ENCODE results near the gene TTBK1. TPM values are rescaled to one million over a fixed set of nuclear protein-coding genes. Genes with fewer than 3 reads are reported as not detected.

Gene TTBK1
- total and polyA plus RNA-seq, 2 of the 4 experiments (the other 2 are of a cell fraction) = 0.02 TPM; not detected in 1

DNA sequence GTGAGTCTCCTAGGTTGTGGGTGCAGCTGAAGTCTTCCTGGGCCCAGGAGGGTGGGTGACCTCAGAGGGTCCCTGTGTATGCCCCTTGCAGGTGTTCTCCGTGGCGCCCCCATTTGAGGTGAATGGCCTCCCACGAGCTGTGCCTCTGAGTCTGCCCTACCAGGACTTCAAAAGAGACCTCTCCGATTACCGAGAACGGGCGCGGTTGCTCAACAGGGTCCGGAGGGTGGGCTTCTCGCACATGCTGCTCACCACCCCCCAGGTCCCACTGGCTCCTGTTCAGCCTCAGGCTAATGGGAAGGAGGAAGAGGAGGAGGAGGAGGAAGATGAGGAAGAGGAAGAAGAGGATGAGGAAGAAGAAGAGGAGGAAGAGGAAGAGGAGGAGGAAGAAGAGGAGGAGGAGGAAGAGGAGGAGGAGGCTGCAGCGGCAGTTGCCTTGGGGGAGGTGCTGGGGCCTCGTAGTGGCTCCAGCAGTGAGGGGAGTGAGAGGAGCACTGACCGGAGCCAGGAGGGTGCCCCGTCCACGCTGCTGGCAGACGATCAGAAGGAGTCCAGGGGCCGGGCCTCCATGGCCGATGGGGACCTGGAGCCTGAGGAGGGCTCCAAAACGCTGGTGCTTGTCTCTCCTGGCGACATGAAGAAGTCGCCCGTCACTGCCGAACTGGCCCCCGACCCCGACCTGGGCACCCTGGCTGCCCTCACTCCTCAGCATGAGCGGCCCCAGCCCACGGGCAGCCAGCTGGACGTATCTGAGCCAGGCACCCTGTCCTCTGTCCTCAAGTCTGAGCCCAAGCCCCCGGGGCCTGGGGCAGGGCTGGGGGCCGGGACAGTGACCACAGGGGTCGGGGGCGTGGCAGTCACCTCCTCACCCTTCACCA is 39.6 kb downstream of the TTBK1 start (continued):
- TF ChIP-seq MXI1 (IDR thresholded peaks at IDR 0.05; ENCODE audit: borderline replicate concordance, low read depth, low read length) = no peak

DNA sequence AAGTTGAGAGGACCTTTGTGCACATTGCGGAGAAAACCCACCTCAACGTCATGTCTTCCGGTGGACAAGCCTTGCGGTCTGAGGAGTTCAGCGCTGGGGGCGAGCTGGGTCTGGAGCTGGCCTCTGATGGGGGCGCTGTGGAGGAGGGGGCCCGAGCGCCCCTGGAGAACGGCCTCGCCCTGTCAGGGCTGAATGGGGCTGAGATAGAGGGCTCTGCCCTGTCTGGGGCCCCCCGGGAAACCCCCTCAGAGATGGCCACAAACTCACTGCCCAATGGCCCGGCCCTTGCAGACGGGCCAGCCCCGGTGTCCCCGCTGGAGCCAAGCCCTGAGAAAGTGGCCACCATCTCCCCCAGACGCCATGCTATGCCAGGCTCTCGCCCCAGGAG is 40.2 kb downstream of the TTBK1 start:
- Histone ChIP-seq H3K4ac (ENCODE audit: low read depth, low read length) (no peak overlapping the region), H3K36me3 (ENCODE audit: control insufficient read depth, insufficient read depth, low read length) (no peaks in the 10 kb centered on the region), H4K8ac (ENCODE audit: low read depth in 2 of 2, low read length in 2 of 2) (no peak overlapping the region), H3K27me3 (ENCODE audit: control insufficient read depth, insufficient read depth, low read length) (peaks cover 41% of the 10 kb centered on the region), H2AFZ (replicated peaks; ENCODE audit: low read length, poor library complexity) (no peak overlapping the region), H3K14ac (replicated peaks; ENCODE audit: low read depth, low read length) (no peak overlapping the region), H3K18ac (ENCODE audit: low read depth, low read length) (no peak overlapping the region), H3K56ac (ENCODE audit: extremely low read depth, insufficient read depth, low read length) (no peak overlapping the region), H2BK120ac (ENCODE audit: low read depth, low read length) (no peak overlapping the region), H2BK5ac (ENCODE audit: low read depth, low read length, poor library complexity, severe bottlenecking) (no peak overlapping the region), H3K27ac (ENCODE audit: insufficient read depth, low read length) (no peak overlapping the region), H4K20me1 (ENCODE audit: insufficient read depth, low read length) (no peaks in the 10 kb centered on the region), H2BK20ac (ENCODE audit: low read depth, low read length) (no peak overlapping the region), H3K9me3 (ENCODE audit: control insufficient read depth, insufficient read depth, low read length) (no peaks in the 10 kb centered on the region), H3K4me3 (ENCODE audit: insufficient read depth, low read depth, low read length) (no peak overlapping the region), H2AK5ac (ENCODE audit: low read depth, low read length) (no peak overlapping the region), H3K9me1 (ENCODE audit: insufficient read depth, low read length) (no peaks in the 10 kb centered on the region), H3K4me2 (ENCODE audit: low read depth, low read length) (no peak overlapping the region), H4K91ac (ENCODE audit: insufficient read depth, low read depth, low read length) (no peak overlapping the region), H2BK15ac (ENCODE audit: low read depth, low read length) (no peak overlapping the region), H2AK9ac (replicated peaks; ENCODE audit: low read depth, low read length, poor library complexity) (no peak overlapping the region), H3K4me1 (ENCODE audit: control insufficient read depth, insufficient read depth, low read length) (peaks cover 5% of the 10 kb centered on the region), H3K79me1 (ENCODE audit: low read depth in 1 of 2, low read length in 2 of 2) (no peaks in the 10 kb centered on the region), H3K9ac (ENCODE audit: low read depth, low read length) (no peak overlapping the region), H4K5ac (ENCODE audit: low read depth, low read length) (no peak overlapping the region), H3K23ac (ENCODE audit: low read depth, low read length) (no peak overlapping the region)
- BruUV-seq (replicated peaks) = no TSS peak
- in situ Hi-C loops (cut with MboI; ENCODE audit: low sequenced_read_pairs) = no loop called here
- DNase-seq (no peak), ATAC-seq (ENCODE audit: low read depth) (no peak)
- 70% methylated on average over 7 of the region's 18 CpGs; no CpG with 5 or more reads in 1 of the 2 experiments for WGBS, 2 experiments (ENCODE audit: extremely low coverage in 2 of 2, insufficient read length in 1 of 2)
- ChIA-PET POLR2A (ENCODE audit: unreplicated experiment) (no interaction called here), CTCF (no interaction called here)
- dilution Hi-C loops (cut with HindIII; ENCODE audit: low sequenced_read_pairs, unreplicated experiment) = no loop called here
- intact Hi-C loops (cut with micrococcal nuclease) = no loop called here
- TF ChIP-seq FOS (IDR thresholded peaks at IDR 0.05; ENCODE audit: low read depth, low read length) (no peak), RAD21 (IDR thresholded peaks at IDR 0.05; ENCODE audit: low read length) (no peak), RFX5 (IDR thresholded peaks at IDR 0.05; ENCODE audit: low read depth, low read length) (no peak), MXI1 (IDR thresholded peaks at IDR 0.05; ENCODE audit: borderline replicate concordance, low read depth, low read length) (no peak), BHLHE40 (IDR thresholded peaks at IDR 0.05; ENCODE audit: low read depth, low read length) (no peak), RCOR1 (IDR thresholded peaks at IDR 0.05; ENCODE audit: insufficient replicate concordance, low read length) (no peak), NFE2L2 (IDR thresholded peaks at IDR 0.05; ENCODE audit: low read depth, low read length) (no peak), CHD1 (IDR thresholded peaks at IDR 0.05; ENCODE audit: low read depth, low read length) (no peak), USF2 (IDR thresholded peaks at IDR 0.05; ENCODE audit: low read depth, low read length) (no peak), CTCF (conservative IDR thresholded peaks at IDR 0.05; ENCODE audit: low read depth, low read length) (no peak), MAZ (IDR thresholded peaks at IDR 0.05; ENCODE audit: borderline replicate concordance, low read depth, low read length) (no peak), POLR2A (IDR thresholded peaks at IDR 0.05; ENCODE audit: low read depth, low read length) (no peak)
- TF ChIP-seq, protein P1, sequence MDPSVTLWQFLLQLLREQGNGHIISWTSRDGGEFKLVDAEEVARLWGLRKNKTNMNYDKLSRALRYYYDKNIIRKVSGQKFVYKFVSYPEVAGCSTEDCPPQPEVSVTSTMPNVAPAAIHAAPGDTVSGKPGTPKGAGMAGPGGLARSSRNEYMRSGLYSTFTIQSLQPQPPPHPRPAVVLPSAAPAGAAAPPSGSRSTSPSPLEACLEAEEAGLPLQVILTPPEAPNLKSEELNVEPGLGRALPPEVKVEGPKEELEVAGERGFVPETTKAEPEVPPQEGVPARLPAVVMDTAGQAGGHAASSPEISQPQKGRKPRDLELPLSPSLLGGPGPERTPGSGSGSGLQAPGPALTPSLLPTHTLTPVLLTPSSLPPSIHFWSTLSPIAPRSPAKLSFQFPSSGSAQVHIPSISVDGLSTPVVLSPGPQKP (IDR thresholded peaks at IDR 0.05; ENCODE audit: borderline replicate concordance, low read depth, low read length) = no peak
